ENCODE measurements around the gene ARHGEF4.

Gene ARHGEF4

DNA sequence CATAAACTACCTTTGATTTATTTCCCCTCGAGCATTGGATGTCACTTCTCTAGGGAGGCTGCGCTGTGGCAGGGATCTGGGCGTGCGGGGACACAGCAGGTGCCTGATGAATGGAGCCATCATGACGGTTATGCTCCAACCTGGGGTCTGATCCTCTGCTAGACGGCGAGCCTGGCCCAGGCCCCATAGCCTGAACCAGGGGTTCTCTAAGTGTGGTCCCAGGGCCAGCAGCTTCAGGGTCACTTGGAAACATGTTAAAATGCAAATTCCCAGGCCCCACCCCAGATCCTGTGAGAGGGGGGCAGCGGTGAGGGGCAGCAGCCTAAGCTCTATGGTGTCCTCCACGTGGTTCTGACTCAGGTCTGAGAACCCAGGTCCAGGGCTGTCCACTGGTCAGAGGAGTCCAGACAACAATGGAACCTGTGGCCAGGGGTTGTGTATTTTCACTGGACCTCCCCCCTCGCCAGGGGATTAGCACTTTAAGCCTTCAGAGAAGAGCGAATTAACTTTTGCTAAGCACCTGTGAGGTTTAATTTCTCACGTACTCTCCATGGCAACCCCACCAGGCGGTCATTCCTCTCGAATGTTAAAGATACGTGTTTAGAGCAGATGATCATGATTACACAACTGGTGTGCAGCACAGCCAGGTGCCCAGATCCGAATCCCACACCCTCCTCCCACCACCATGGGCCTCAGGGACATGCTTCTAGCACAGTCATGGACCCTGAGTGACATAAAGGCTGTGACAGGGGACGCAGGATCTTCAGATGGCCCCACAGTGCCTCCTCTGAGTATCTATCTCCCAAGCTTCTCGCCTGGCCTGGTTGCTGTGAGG lies 1.6 kb upstream of the ARHGEF4 start:
- Histone ChIP-seq H3K27ac (no peak overlapping the region), H4K20me1 (peaks cover 0 to 24% (median 3%) of the 10 kb centered on the region in 11 experiments; a peak in 6 of 22 replicates), H3K4me3 (no peak overlapping the region), H3K36me3 (no peaks in the 10 kb centered on the region), H3K9me3 (replicated peaks in 1 of 11) (no peaks in the 10 kb centered on the region), H3K27me3 (peaks cover 37 to 60% (median 49%) of the 10 kb centered on the region in 11 experiments), H3K4me1 (peaks cover 23 to 70% (median 63%) of the 10 kb centered on the region in 10 experiments), H3K4me2 (peak overlapping the region; percentile 38 to 99 (median 96)), H3K9ac (no peak overlapping the region; a peak in 2 of 22 replicates)
- TF ChIP-seq Cebpa-rat (IDR thresholded peaks at IDR 0.05) = no peak

- H3K9me3 ChIP-seq (replicated peaks in 1 of 11) = no peaks in the 10 kb centered on the region
- H3K36me3 ChIP-seq = no peaks in the 10 kb centered on the region
- no peak for TF ChIP-seq Cebpa-rat (IDR thresholded peaks at IDR 0.05)
- no peak overlapping the region for H3K4me3 ChIP-seq
- H3K27ac ChIP-seq = no peak overlapping the region
- peak overlapping the region in 9 of 11 experiments; percentile 93 to 99 (median 98); a peak in 18 of 22 replicates for H3K4me2 ChIP-seq
- peaks cover 0 to 24% (median 3%) of the 10 kb centered on the region in 11 experiments; a peak in 6 of 22 replicates for H4K20me1 ChIP-seq
- no peak overlapping the region for H3K9ac ChIP-seq
- H3K27me3 ChIP-seq = peaks cover 37 to 60% (median 49%) of the 10 kb centered on the region in 11 experiments
- H3K4me1 ChIP-seq = peaks cover 23 to 70% (median 63%) of the 10 kb centered on the region in 10 experiments
Measured at GRCh38 chr2:130835766-130836015, 1.0 kb upstream of the ARHGEF4 start.

DNA sequence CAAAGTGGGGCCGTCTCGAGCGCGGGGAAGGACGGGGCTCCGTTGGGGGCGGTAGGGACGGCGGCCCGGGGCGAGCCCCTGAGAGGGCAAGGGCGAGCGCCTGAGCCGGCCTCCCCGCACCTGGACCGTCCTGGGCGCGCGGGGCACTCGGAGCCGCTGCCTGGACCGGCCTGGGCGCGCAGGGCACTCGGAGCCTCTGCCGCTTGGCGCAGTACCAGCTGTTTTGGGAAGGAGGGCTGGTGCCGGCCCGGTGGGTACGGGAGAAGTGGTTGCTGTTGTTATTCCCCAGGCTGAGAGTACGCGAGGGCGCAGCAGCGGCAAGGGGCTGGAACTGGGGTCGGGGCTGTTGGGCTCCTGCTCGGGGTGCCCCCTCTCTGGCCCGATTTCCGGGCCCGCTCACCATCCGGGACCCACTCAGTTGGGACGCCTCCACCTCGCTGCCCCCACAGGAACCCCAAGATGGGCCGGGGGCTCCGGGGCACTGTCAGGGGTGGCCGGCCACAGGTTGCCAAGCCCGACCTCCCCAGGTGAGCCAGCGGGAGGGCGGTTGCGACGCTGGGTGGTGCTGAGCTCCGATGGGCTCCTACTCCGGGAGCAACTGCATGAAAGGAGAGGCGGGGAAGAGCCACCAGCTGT lies 579 bp downstream of the ARHGEF4 start:
- no peaks in the 10 kb centered on the region for H3K9me3 ChIP-seq (replicated peaks in 1 of 11)
- no peaks in the 10 kb centered on the region for H3K36me3 ChIP-seq
- H3K27me3 ChIP-seq = peaks cover 37 to 60% (median 49%) of the 10 kb centered on the region in 11 experiments
- H3K4me2 ChIP-seq = peak overlapping the region; percentile 92 to 99 (median 96)
- H3K4me3 ChIP-seq = peak overlapping the region; percentile 52 to 71 (median 62)
- peaks cover 0 to 24% (median 3%) of the 10 kb centered on the region in 11 experiments; a peak in 6 of 22 replicates for H4K20me1 ChIP-seq
- peak overlapping the region in 5 of 11 experiments; percentile 18 to 34 (median 25); a peak in 5 of 22 replicates for H3K27ac ChIP-seq
- peak overlapping the region; percentile 37 to 71 (median 55); a peak in 19 of 22 replicates for H3K9ac ChIP-seq
- no peak for TF ChIP-seq Cebpa-rat (IDR thresholded peaks at IDR 0.05)
- H3K4me1 ChIP-seq = peaks cover 23 to 66% (median 63%) of the 10 kb centered on the region in 10 experiments

DNA sequence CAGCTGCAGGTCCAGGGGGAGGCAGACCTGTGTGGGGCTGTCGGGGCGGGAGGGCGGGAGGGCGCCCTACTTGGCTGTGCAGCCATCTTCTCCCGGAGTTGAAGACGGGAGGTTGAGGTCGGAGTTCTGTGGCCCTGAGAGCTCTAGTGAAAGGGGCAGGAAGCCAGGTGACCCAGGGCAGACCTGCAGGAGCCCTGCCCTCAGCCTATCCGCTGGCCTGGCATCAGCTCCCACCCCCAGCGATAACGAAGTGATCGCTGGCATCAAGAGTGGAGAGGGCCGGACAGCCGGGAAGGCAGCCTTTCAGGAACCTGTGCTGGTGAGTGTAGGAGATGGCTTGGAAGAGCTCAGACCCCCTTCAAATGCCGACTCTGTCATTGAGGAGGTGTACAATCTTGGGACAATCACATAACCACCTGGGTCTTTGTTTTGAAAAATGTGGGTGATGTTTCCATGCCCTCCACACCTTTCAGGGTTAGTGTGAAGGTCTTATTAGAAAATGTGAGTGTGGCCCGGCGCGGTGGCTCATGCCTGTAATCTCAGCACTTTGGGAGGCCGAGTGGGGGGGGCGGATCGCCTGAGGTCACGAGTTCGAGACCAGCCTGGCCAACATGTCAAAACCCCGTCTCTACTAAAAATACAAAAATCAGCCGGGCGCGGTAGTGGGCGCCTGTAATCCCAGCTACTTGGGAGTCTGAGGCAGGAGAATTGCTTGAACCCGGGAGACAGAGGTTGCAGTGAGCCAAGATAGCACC lies 1.3 kb downstream of the ARHGEF4 start:
- Histone ChIP-seq H3K36me3 (no peaks in the 10 kb centered on the region), H3K9ac (no peak overlapping the region), H3K27ac (no peak overlapping the region), H4K20me1 (peaks cover 0 to 24% (median 3%) of the 10 kb centered on the region in 11 experiments; a peak in 6 of 22 replicates), H3K4me3 (peak overlapping the region in 2 of 10 experiments; percentile 62 to 71; a peak in 3 of 20 replicates), H3K4me1 (peaks cover 23 to 64% (median 56%) of the 10 kb centered on the region in 10 experiments), H3K4me2 (peak overlapping the region in 10 of 11 experiments; percentile 92 to 99 (median 97); a peak in 18 of 22 replicates), H3K9me3 (replicated peaks in 1 of 11) (no peaks in the 10 kb centered on the region), H3K27me3 (peaks cover 37 to 60% (median 49%) of the 10 kb centered on the region in 11 experiments)
- no peak for TF ChIP-seq Cebpa-rat (IDR thresholded peaks at IDR 0.05)

GRCh38 chr2:130839011-130839780 lies 2.5 kb downstream of the ARHGEF4 start:
- Histone ChIP-seq H3K9me3 (replicated peaks in 1 of 11) (no peaks in the 10 kb centered on the region), H3K4me1 (peaks cover 21 to 63% (median 46%) of the 10 kb centered on the region in 10 experiments), H3K9ac (no peak overlapping the region), H3K27me3 (peaks cover 37 to 59% (median 49%) of the 10 kb centered on the region in 11 experiments), H3K4me2 (peak overlapping the region in 5 of 11 experiments; percentile 26 to 98 (median 50); a peak in 5 of 22 replicates), H3K4me3 (no peak overlapping the region), H4K20me1 (peaks cover 0 to 24% (median 3%) of the 10 kb centered on the region in 11 experiments; a peak in 6 of 22 replicates), H3K36me3 (no peaks in the 10 kb centered on the region), H3K27ac (no peak overlapping the region)
- no peak for TF ChIP-seq Cebpa-rat (IDR thresholded peaks at IDR 0.05)

DNA sequence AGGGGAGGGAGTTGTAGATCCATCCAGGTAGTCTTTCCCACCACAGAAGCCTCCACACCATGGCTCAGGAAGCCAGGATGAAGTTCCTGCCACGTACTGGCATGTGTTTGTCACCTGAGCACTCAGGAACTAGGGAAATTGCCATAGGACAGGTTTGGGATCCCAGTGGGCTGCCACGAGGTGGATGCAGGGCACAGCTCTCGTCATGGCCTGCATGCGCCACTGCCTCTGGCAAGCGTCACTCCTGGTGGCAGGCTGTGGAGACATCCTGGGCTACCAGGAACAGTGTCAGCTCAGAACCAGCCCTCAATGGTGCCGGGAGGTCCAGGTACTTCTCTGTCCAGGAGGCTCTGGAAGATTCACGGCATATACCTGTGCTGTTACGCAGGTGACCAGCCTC lies 3.8 kb downstream of the ARHGEF4 start:
- Histone ChIP-seq H3K4me2 (no peak overlapping the region), H3K4me3 (no peak overlapping the region), H4K20me1 (peaks cover 0 to 23% (median 3%) of the 10 kb centered on the region in 11 experiments; a peak in 6 of 22 replicates), H3K27me3 (peaks cover 36 to 47% (median 41%) of the 10 kb centered on the region in 11 experiments), H3K27ac (no peak overlapping the region), H3K4me1 (peaks cover 9 to 59% (median 37%) of the 10 kb centered on the region in 10 experiments), H3K9ac (no peak overlapping the region), H3K9me3 (replicated peaks in 1 of 11) (no peaks in the 10 kb centered on the region), H3K36me3 (no peaks in the 10 kb centered on the region)
- TF ChIP-seq Cebpa-rat (IDR thresholded peaks at IDR 0.05) = no peak

GRCh38 chr2:130841741-130842365 lies 5.1 kb downstream of the ARHGEF4 start:
- peaks cover 21 to 59% (median 37%) of the 10 kb centered on the region in 10 experiments for H3K4me1 ChIP-seq
- H3K27me3 ChIP-seq = peaks cover 22 to 34% (median 28%) of the 10 kb centered on the region in 11 experiments
- no peak overlapping the region for H3K4me2 ChIP-seq
- TF ChIP-seq Cebpa-rat (IDR thresholded peaks at IDR 0.05) = no peak
- no peaks in the 10 kb centered on the region for H3K36me3 ChIP-seq
- no peaks in the 10 kb centered on the region for H3K9me3 ChIP-seq (replicated peaks in 1 of 11)
- H3K27ac ChIP-seq = no peak overlapping the region
- peaks cover 0 to 12% (median 0%) of the 10 kb centered on the region in 11 experiments; a peak in 6 of 22 replicates for H4K20me1 ChIP-seq
- H3K9ac ChIP-seq = no peak overlapping the region
- no peak overlapping the region for H3K4me3 ChIP-seq
